ENCODE measurements around the gene CSK. TPM values are rescaled to one million over a fixed set of nuclear protein-coding genes. Genes with fewer than 3 reads are reported as not detected.

CSK gene
- polyA plus RNA-seq, 2 of the 4 experiments (the other 2 are of a cell fraction) = 17.8 to 63.0 TPM

DNA sequence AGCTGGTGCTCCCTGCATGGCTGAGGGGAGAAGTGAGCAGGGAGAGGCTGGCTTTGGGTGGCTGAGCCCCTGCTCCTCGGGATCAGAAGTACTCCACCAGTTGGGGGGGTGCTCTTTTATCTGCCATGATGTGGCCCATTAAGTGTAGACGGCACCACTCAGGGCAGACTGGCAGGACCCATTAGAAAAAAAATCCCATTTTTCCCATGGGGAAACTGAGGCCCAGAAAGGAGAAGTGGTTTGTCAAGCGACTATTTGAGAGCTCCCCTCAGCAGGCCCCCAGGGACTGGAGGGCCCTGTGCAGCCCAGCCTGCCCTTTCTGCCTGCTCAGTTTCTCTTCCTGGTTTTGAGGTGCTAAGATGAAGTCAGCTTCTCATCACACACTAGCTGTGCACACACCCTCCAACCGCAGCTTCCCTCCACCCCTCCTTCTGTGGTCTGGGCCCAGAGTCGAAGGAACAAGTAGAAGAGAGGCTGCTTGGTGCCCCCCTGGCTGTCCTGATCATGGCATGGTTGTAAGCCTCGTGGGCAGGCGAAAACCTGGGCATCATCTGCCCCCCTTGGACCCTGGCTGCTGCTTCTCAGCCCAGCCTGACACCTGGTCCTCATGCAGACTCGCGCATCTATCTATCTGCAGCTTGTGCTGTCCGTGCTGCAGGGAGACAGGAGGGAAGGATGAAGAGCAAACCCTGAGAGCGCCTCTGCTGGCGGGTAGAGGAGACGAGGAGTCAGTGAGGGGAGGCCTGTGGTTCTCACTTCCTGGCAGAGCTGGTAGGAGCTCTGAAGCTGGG is 5.6 kb downstream of the CSK start:
- H3K4me3 ChIP-seq = no peak overlapping the region
- peaks cover 31% of the 10 kb centered on the region for H3K4me1 ChIP-seq
- WGBS (ENCODE audit: missing lambda C conversion rate) = 54% methylated on average over 13 of the region's 13 CpGs
- peak; percentile 87 to 95 for ATAC-seq
- DNase-seq (ENCODE audit: low read depth in 1 of 2, low spot score in 1 of 2) = peak; percentile 82 to 84
- no peak overlapping the region for H3K27ac ChIP-seq
- FAIRE-seq = no peak
- H3K4me2 ChIP-seq = no peak overlapping the region
- ChIA-PET POLR2A (no interaction called here), CTCF (interaction anchor here (0.6 to 66.7 kb wide), 12 partner anchors 3 to 176 kb away, joined by 3 to 1908 read pairs (median 3); partner anchors contain the start of genes CPLX3, CSK, LMAN1L and ULK3)
- TF ChIP-seq NFE2L2 (conservative IDR thresholded peaks at IDR 0.05; ENCODE audit: low read length) (no peak), CTCF (IDR thresholded peaks at IDR 0.05) (peak; percentile 50), KDM1A (IDR thresholded peaks at IDR 0.05; ENCODE audit: low read depth) (no peak)
- no peaks in the 10 kb centered on the region for H3K9me3 ChIP-seq

DNA sequence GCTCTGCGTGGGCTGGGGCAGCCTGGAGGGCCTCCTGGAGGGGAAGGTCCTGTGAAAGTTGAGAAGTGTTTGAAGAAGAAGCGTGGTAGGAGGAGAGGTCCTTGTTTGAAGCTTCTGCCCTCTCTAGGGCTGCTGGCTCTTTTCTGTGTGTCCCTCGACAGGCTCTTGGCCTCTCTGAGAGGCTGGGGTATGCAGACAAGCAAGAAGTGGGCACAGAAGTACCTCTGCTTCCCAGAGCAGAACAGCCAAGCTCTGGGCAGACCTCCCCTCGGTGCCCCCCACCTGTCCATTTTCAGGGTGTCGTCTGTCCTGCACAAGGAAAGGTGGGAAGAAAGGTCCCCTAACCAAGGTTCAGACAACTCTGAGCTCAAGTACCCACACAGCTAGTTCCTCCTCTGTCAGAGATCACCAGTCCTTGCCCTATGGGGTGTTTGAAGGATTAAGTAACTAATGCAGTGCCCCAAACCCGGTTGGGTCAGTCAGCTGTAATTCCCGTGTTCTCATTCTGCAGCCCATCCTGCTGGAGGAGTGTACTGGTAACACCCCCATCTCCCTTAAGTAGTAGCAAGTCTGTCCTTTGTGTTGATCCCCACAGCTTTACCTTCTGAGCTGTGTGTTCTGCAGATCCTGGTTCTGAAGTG is 6.3 kb downstream of the CSK start:
- CTCF ChIA-PET = interaction anchor here (0.6 to 66.7 kb wide), 9 partner anchors 3 to 177 kb away, joined by 3 to 1908 read pairs (median 3); partner anchors contain the start of genes CPLX3, CSK, LMAN1L and ULK3
- TF ChIP-seq CBX8 (IDR thresholded peaks at IDR 0.05) = no peak
- H3K4me2 ChIP-seq = no peak overlapping the region
- POLR2A ChIA-PET = no interaction called here
- peaks cover 30% of the 10 kb centered on the region for H3K4me1 ChIP-seq
- WGBS (ENCODE audit: missing lambda C conversion rate) = 49% methylated on average over 7 of the region's 7 CpGs
- H3K4me3 ChIP-seq = no peak overlapping the region
- FAIRE-seq = no peak
- peak; percentile 14 to 20; a peak in 3 of 6 replicates for ATAC-seq
- H3K27ac ChIP-seq = 0 out of 6 replicates have a peak overlapping the region, but pooled peaks of 1 of the 2 experiments have one; percentile 30
- DNase-seq (ENCODE audit: low read depth in 1 of 2, low spot score in 1 of 2) = no peak
- no peaks in the 10 kb centered on the region for H3K9me3 ChIP-seq

DNA sequence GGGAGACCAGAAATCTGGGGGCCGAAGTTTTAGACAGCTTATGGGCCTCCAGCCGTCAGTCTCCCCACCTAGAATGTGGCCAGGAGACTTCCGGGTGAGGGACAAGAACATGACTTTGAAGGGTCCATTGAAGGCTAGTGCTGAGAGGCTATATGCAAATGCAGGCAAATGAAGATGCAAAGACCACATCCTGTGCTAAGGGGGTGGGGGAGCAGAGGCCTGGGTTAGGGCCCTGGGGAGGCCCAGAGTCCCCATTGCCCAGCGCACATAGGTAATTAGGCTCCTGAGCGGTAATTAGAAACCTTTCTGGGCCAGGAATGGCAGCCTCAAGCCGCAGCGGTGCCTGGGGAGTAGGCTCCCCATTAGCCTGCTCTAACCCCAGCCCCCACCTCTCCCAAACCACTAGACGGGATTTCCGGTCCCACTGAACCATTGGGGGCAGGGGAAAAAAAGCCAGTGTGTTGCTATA is 6.8 kb downstream of the CSK start:
- H3K27ac ChIP-seq = no peak overlapping the region
- ATAC-seq (no peak), FAIRE-seq (no peak), DNase-seq (ENCODE audit: low read depth in 1 of 2, low spot score in 1 of 2) (no peak)
- ChIA-PET POLR2A (no interaction called here), CTCF (interaction anchor here (1.0 to 66.7 kb wide), 6 partner anchors 2 to 177 kb away, joined by 3 to 1908 read pairs (median 3); partner anchors contain the start of genes CPLX3, CSK, LMAN1L and ULK3)
- no peak overlapping the region for H3K4me2 ChIP-seq
- TF ChIP-seq, protein P1, sequence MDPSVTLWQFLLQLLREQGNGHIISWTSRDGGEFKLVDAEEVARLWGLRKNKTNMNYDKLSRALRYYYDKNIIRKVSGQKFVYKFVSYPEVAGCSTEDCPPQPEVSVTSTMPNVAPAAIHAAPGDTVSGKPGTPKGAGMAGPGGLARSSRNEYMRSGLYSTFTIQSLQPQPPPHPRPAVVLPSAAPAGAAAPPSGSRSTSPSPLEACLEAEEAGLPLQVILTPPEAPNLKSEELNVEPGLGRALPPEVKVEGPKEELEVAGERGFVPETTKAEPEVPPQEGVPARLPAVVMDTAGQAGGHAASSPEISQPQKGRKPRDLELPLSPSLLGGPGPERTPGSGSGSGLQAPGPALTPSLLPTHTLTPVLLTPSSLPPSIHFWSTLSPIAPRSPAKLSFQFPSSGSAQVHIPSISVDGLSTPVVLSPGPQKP (IDR thresholded peaks at IDR 0.05; ENCODE audit: low read depth, low read length) = no peak
- TF ChIP-seq, protein P2, sequence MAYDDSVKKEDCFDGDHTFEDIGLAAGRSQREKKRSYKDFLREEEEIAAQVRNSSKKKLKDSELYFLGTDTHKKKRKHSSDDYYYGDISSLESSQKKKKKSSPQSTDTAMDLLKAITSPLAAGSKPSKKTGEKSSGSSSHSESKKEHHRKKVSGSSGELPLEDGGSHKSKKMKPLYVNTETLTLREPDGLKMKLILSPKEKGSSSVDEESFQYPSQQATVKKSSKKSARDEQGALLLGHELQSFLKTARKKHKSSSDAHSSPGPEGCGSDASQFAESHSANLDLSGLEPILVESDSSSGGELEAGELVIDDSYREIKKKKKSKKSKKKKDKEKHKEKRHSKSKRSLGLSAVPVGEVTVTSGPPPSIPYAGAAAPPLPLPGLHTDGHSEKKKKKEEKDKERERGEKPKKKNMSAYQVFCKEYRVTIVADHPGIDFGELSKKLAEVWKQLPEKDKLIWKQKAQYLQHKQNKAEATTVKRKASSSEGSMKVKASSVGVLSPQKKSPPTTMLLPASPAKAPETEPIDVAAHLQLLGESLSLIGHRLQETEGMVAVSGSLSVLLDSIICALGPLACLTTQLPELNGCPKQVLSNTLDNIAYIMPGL (CRISPR knock-in tag; IDR thresholded peaks at IDR 0.05; ENCODE audit: borderline replicate concordance) = no peak
- TF ChIP-seq RCOR1 (IDR thresholded peaks at IDR 0.05; ENCODE audit: low read depth, low read length) (no peak), PBX3 (IDR thresholded peaks at IDR 0.05) (no peak)
- peaks cover 24% of the 10 kb centered on the region for H3K4me1 ChIP-seq
- no peak overlapping the region for H3K4me3 ChIP-seq
- WGBS (ENCODE audit: missing lambda C conversion rate) = 85% methylated on average over 9 of the region's 9 CpGs
- no peaks in the 10 kb centered on the region for H3K9me3 ChIP-seq

- Histone ChIP-seq H3K4me3 (no peak overlapping the region), H3K27ac (no peak overlapping the region), H3K4me2 (no peak overlapping the region), H3K4me1 (peaks cover 19% of the 10 kb centered on the region; the same call in 2 of the 3 replicates), H3K9me3 (no peaks in the 10 kb centered on the region)
- TF ChIP-seq POLR2AphosphoS2 (conservative IDR thresholded peaks at IDR 0.05; ENCODE audit: low read length) = no peak
- ChIA-PET POLR2A (no interaction called here), CTCF (interaction anchor here (65.6 to 66.7 kb wide), 2 partner anchors 2 to 30 kb away, joined by 1908 read pairs; partner anchors contain the start of genes CPLX3, CSK, LMAN1L and ULK3)
- ATAC-seq (no peak), FAIRE-seq (no peak), DNase-seq (ENCODE audit: low read depth in 1 of 2, low spot score in 1 of 2) (no peak)
- 88% methylated on average over 14 of the region's 14 CpGs for WGBS (ENCODE audit: missing lambda C conversion rate)
Observed at GRCh38 chr15:74789171-74789631, 7.3 kb downstream of the CSK start.
